CD4-positive, alpha-beta T cell treated with Interleukin-2 at 100 ng/mL for 4 hours (primary cell): ENCODE data around the gene SOWAHB.

ENCODE experiments used
- DNase-seq: peaks from one replicate; pipeline ENCODE4 v3.0.0-alpha.2; 2020; ENCODE audit warnings: low spot score

The SOWAHB gene

GRCh38 chr4:76850010-76850441 lies 47.9 kb downstream of the SOWAHB start:
- no peak for DNase-seq
